Rectal smooth muscle tissue (tissue), 1 donor: ENCODE data around the gene ERICH6B.

Experiments
- H3K27ac ChIP-seq: one replicate; pipeline ENCODE4 v1.7.0; 2013; ENCODE audit warnings: low read depth, low read length, inconsistent platforms
- H3K27me3 ChIP-seq: one replicate; pipeline ENCODE4 v1.7.0; 2013; ENCODE audit warnings: low read length; ENCODE audit not compliant: control insufficient read depth, insufficient read depth
- H3K36me3 ChIP-seq: one replicate; pipeline ENCODE4 v1.7.0; 2013; ENCODE audit warnings: low read length; ENCODE audit not compliant: control insufficient read depth, insufficient read depth
- H3K4me1 ChIP-seq: one replicate; pipeline ENCODE4 v1.7.0; 2013; ENCODE audit warnings: low read length; ENCODE audit not compliant: control insufficient read depth, insufficient read depth
- H3K4me3 ChIP-seq: one replicate; pipeline ENCODE4 v1.7.0; 2013; ENCODE audit warnings: low read length
- H3K9ac ChIP-seq: one replicate; pipeline ENCODE4 v1.7.0; 2013; ENCODE audit warnings: low read length

ERICH6B gene

GRCh38 chr13:45506811-45507210 lies 108.7 kb downstream of the ERICH6B start:
- H3K9ac ChIP-seq = no peak overlapping the region
- no peak overlapping the region for H3K27ac ChIP-seq
- peaks cover 25% of the 10 kb centered on the region for H3K36me3 ChIP-seq
- H3K4me1 ChIP-seq = no peaks in the 10 kb centered on the region
- H3K27me3 ChIP-seq = no peaks in the 10 kb centered on the region
- no peak overlapping the region for H3K4me3 ChIP-seq

- Histone ChIP-seq H3K9ac (no peak overlapping the region), H3K36me3 (peaks cover 21% of the 10 kb centered on the region), H3K4me3 (no peak overlapping the region), H3K27me3 (no peaks in the 10 kb centered on the region), H3K4me1 (no peaks in the 10 kb centered on the region), H3K27ac (no peak overlapping the region)
These were observed 111.9 kb downstream of the ERICH6B start for GRCh38 chr13:45503658-45504057.

- Histone ChIP-seq H3K4me1 (no peaks in the 10 kb centered on the region), H3K4me3 (no peak overlapping the region)
These were observed 114.4 kb downstream of the ERICH6B start for GRCh38 chr13:45501175-45501526.

GRCh38 chr13:45500492-45501174 lies 114.9 kb downstream of the ERICH6B start:
- no peak overlapping the region for H3K9ac ChIP-seq
- H3K4me3 ChIP-seq = no peak overlapping the region
- no peaks in the 10 kb centered on the region for H3K27me3 ChIP-seq
- H3K36me3 ChIP-seq = peaks cover 20% of the 10 kb centered on the region
- H3K27ac ChIP-seq = no peak overlapping the region
- H3K4me1 ChIP-seq = no peaks in the 10 kb centered on the region

More at GRCh38 chr13:45501175-45501526, 114.4 kb downstream of the ERICH6B start:
- Histone ChIP-seq H3K9ac (no peak overlapping the region), H3K27me3 (no peaks in the 10 kb centered on the region), H3K27ac (no peak overlapping the region), H3K36me3 (peaks cover 18% of the 10 kb centered on the region)

- H3K27ac ChIP-seq = no peak overlapping the region
- no peaks in the 10 kb centered on the region for H3K27me3 ChIP-seq
- no peak overlapping the region for H3K9ac ChIP-seq
- H3K4me1 ChIP-seq = no peaks in the 10 kb centered on the region
- H3K4me3 ChIP-seq = no peak overlapping the region
- peaks cover 5% of the 10 kb centered on the region for H3K36me3 ChIP-seq
These were observed 118.6 kb downstream of the ERICH6B start for GRCh38 chr13:45496942-45497341.

- Histone ChIP-seq H3K36me3 (peaks cover 13% of the 10 kb centered on the region), H3K4me3 (no peak overlapping the region), H3K27ac (no peak overlapping the region), H3K9ac (no peak overlapping the region), H3K4me1 (no peaks in the 10 kb centered on the region), H3K27me3 (no peaks in the 10 kb centered on the region)
These were observed 123.0 kb downstream of the ERICH6B start for GRCh38 chr13:45492538-45492937.
